ENCODE results near the gene UNK. TPM values are rescaled to one million over a fixed set of nuclear protein-coding genes. Genes with fewer than 3 reads are reported as not detected.

Gene UNK
- total and polyA plus RNA-seq, 11 donors: 11.3 to 27.5 (median 16.3) TPM

GRCh38 chr17:75811174-75811573 is 26.6 kb downstream of the UNK start:
- intact Hi-C loops (cut with DNase I): no loop called here
- DNase-seq (no peak), ATAC-seq (no peak)
- Histone ChIP-seq H3K4me3 (no peak overlapping the region), H3K9me3 (no peaks in the 10 kb centered on the region), H3K27ac (peak overlapping the region in 1 of 12 donors; percentile 87), H3K27me3 (no peaks in the 10 kb centered on the region), H3K36me3 (peaks cover 0 to 67% (median 56%) of the 10 kb centered on the region in 9 donors), H3K4me1 (peaks cover 8 to 45% (median 32%) of the 10 kb centered on the region in 12 donors)
- 86 to 97% (median 95%) methylated on average over 7 of the region's 7 CpGs for WGBS, 4 donors
- TF ChIP-seq CTCF (IDR thresholded peaks at IDR 0.05) (no peak), POLR2A (IDR thresholded peaks at IDR 0.05) (no peak)

GRCh38 chr17:75812096-75813013 is 27.7 kb downstream of the UNK start:
- ATAC-seq (no peak), DNase-seq (peak in 1 of 5 donors; percentile 8)
- Histone ChIP-seq H3K4me1 (peaks cover 8 to 34% (median 27%) of the 10 kb centered on the region in 12 donors), H3K9me3 (no peaks in the 10 kb centered on the region), H3K36me3 (peaks cover 0 to 79% (median 68%) of the 10 kb centered on the region in 9 donors), H3K27me3 (no peaks in the 10 kb centered on the region), H3K4me3 (no peak overlapping the region), H3K27ac (no peak overlapping the region)
- TF ChIP-seq POLR2A (IDR thresholded peaks at IDR 0.05): no peak
- no peak for TF ChIP-seq CTCF (IDR thresholded peaks at IDR 0.05)
- intact Hi-C loops (cut with DNase I): no loop called here
- WGBS, 4 donors: 93 to 95% (median 94%) methylated on average over 25 to 27 of the region's 27 CpGs

- TF ChIP-seq CTCF (IDR thresholded peaks at IDR 0.05): no peak
- no peak for TF ChIP-seq POLR2A (IDR thresholded peaks at IDR 0.05)
- H3K9me3 ChIP-seq: no peaks in the 10 kb centered on the region
- 83 to 88% (median 88%) methylated on average over 24 of the region's 24 CpGs for WGBS, 4 donors
- ATAC-seq (no peak), DNase-seq (no peak)
- H3K27ac ChIP-seq: no peak overlapping the region
- intact Hi-C loops (cut with DNase I): loop anchor here in 1 of 10 donors (2.0 kb wide), 1 partner anchor 19 kb away; no protein-coding TSS in a partner anchor
- peaks cover 0 to 89% (median 76%) of the 10 kb centered on the region in 9 donors for H3K36me3 ChIP-seq
- no peak overlapping the region for H3K4me3 ChIP-seq
- H3K4me1 ChIP-seq: peaks cover 8 to 24% (median 19%) of the 10 kb centered on the region in 12 donors
- no peaks in the 10 kb centered on the region for H3K27me3 ChIP-seq
Observed at GRCh38 chr17:75813081-75814020, 28.7 kb downstream of the UNK start.

Measured in heart left ventricle (tissue), 16 donors.